HEK293 (cell line): ENCODE results near the gene UAP1.

Source experiments
- CTCF ChIA-PET: fragments of 350-600 bp; formaldehyde crosslinking; extraction: SDS; loops from one replicate; lab custom pipeline; 2021; ENCODE audit warnings: antibody characterized with exemption; lab: Yijun Ruan, JAX
- POLR2A ChIA-PET: fragments of 300-600 bp; formaldehyde crosslinking; extraction: SDS; loops from one replicate; lab custom pipeline; 2020; ENCODE audit warnings: antibody characterized with exemption, inconsistent platforms; lab: Yijun Ruan, JAX
- H3K27ac ChIP-seq: fragments of 200-500 bp; sonication (Bioruptor generic); 2 replicates; pipeline ENCODE4 v1.5.1; 2014; ENCODE audit warnings: low read depth, low read length, control low read depth, inconsistent platforms; ENCODE audit errors: extremely low read depth
- H3K36me3 ChIP-seq, 2 experiments: fragments of 200-500 bp in 1 of 2; sonication (Bioruptor generic) in 1 of 2; 1 replicate in 1 of 2; 2 replicates in 1 of 2; pipeline ENCODE4 v1.5.1; 2014 to 2017; ENCODE audit warnings: inconsistent platforms in 2 of 2, low read length in 2 of 2; ENCODE audit not compliant: control insufficient read depth in 2 of 2, insufficient read depth in 1 of 2
- H3K4me1 ChIP-seq: fragments of 200-500 bp; sonication (Bioruptor generic); 2 replicates; pipeline ENCODE4 v1.5.1; 2014; ENCODE audit warnings: mild to moderate bottlenecking, low read length, inconsistent platforms; ENCODE audit not compliant: control insufficient read depth, insufficient read depth
- H3K4me3 ChIP-seq: 2 replicates; pipeline ENCODE4 v1.5.1; 2011; ENCODE audit warnings: low read depth, mild to moderate bottlenecking, control low read depth, low read length, moderate library complexity
- H3K9me3 ChIP-seq: fragments of 200-500 bp; sonication (Bioruptor generic); 2 replicates; pipeline ENCODE4 v1.5.1; 2014; ENCODE audit warnings: low read depth, low read length, inconsistent platforms; ENCODE audit not compliant: control insufficient read depth, insufficient read depth
- BCL11B ChIP-seq: fragments of 450-650 bp; formaldehyde crosslinking; IDR thresholded peaks from 2 replicates; pipeline ENCODE4 v1.5.1; 2016; ENCODE audit warnings: low read depth, missing biosample characterization, missing genetic modification characterization
- GLIS1 ChIP-seq: fragments of 450-650 bp; formaldehyde crosslinking; IDR thresholded peaks from 2 replicates; pipeline ENCODE4 v1.5.1; 2016; ENCODE audit warnings: missing biosample characterization, missing genetic modification characterization
- HOXD13 ChIP-seq: sonication (generic); formaldehyde crosslinking; IDR thresholded peaks from 2 replicates; pipeline ENCODE4 v1.8.0; 2022; ENCODE audit warnings: missing genetic modification reagents, borderline replicate concordance
- SALL2 ChIP-seq: fragments of 450-650 bp; formaldehyde crosslinking; IDR thresholded peaks from 2 replicates; pipeline ENCODE4 v1.5.0; 2017; ENCODE audit warnings: missing biosample characterization, mild to moderate bottlenecking, missing genetic modification characterization, borderline replicate concordance
- ZNF169 ChIP-seq: fragments of 450-650 bp; formaldehyde crosslinking; IDR thresholded peaks from 2 replicates; pipeline ENCODE4 v1.5.1; 2016; ENCODE audit warnings: missing biosample characterization, missing genetic modification characterization
- ZNF214 ChIP-seq: fragments of 450-650 bp; formaldehyde crosslinking; IDR thresholded peaks from 2 replicates; pipeline ENCODE4 v1.5.1; 2017; ENCODE audit warnings: missing biosample characterization, mild to moderate bottlenecking, missing genetic modification characterization, borderline replicate concordance
- ZNF248 ChIP-seq: fragments of 450-650 bp; formaldehyde crosslinking; IDR thresholded peaks from 2 replicates; pipeline ENCODE4 v1.5.1; 2017; ENCODE audit warnings: missing biosample characterization, missing genetic modification characterization
- ZNF266 ChIP-seq: fragments of 450-650 bp; formaldehyde crosslinking; IDR thresholded peaks from 2 replicates; pipeline ENCODE4 v1.5.1; 2016; ENCODE audit warnings: missing biosample characterization, missing genetic modification characterization, low read depth
- ZNF350 ChIP-seq: fragments of 450-650 bp; formaldehyde crosslinking; IDR thresholded peaks from 2 replicates; pipeline ENCODE4 v1.5.0; 2017; ENCODE audit warnings: missing biosample characterization, mild to moderate bottlenecking, missing genetic modification characterization
- ZNF37A ChIP-seq: fragments of 450-650 bp; IDR thresholded peaks from 2 replicates; pipeline ENCODE4 v1.5.1; 2018; ENCODE audit warnings: missing biosample characterization, missing genetic modification characterization
- ZNF423 ChIP-seq: fragments of 450-650 bp; formaldehyde crosslinking; IDR thresholded peaks from 2 replicates; pipeline ENCODE4 v1.5.1; 2016; ENCODE audit warnings: missing biosample characterization, missing genetic modification characterization
- ZNF501 ChIP-seq: fragments of 450-650 bp; formaldehyde crosslinking; IDR thresholded peaks from 2 replicates; pipeline ENCODE4 v1.5.1; 2016; ENCODE audit warnings: missing biosample characterization, missing genetic modification characterization
- ZNF521 ChIP-seq: fragments of 450-650 bp; formaldehyde crosslinking; IDR thresholded peaks from 2 replicates; pipeline ENCODE4 v1.5.1; 2017; ENCODE audit warnings: missing biosample characterization, mild to moderate bottlenecking, missing genetic modification characterization
- ZNF548 ChIP-seq: fragments of 450-650 bp; formaldehyde crosslinking; IDR thresholded peaks from 2 replicates; pipeline ENCODE4 v1.5.1; 2016; ENCODE audit warnings: missing biosample characterization, missing genetic modification characterization
- ZNF555 ChIP-seq: fragments of 450-650 bp; formaldehyde crosslinking; conservative IDR thresholded peaks from 2 replicates; pipeline ENCODE4 v1.5.1; 2017; ENCODE audit warnings: missing biosample characterization, mild to moderate bottlenecking, missing genetic modification characterization, inconsistent platforms
- ZNF621 ChIP-seq: fragments of 450-650 bp; formaldehyde crosslinking; IDR thresholded peaks from 2 replicates; pipeline ENCODE4 v1.5.1; 2017; ENCODE audit warnings: missing biosample characterization, missing genetic modification characterization
- TF ChIP-seq, protein P1 (sequence below): fragments of 450-650 bp; formaldehyde crosslinking; IDR thresholded peaks from 2 replicates; pipeline ENCODE4; 2016; ENCODE audit warnings: missing biosample characterization, missing genetic modification characterization
- TF ChIP-seq, protein P2 (sequence below): fragments of 450-650 bp; formaldehyde crosslinking; IDR thresholded peaks from 2 replicates; pipeline ENCODE4 v1.5.1; 2017; ENCODE audit warnings: missing biosample characterization, missing genetic modification characterization
- TF ChIP-seq, protein P3 (sequence below): fragments of 450-650 bp; formaldehyde crosslinking; IDR thresholded peaks from 2 replicates; pipeline ENCODE4 v1.5.1; 2017; ENCODE audit warnings: missing biosample characterization, missing genetic modification characterization
- TF ChIP-seq, protein P4 (sequence below): fragments of 450-650 bp; formaldehyde crosslinking; IDR thresholded peaks from 2 replicates; pipeline ENCODE4 v1.5.1; 2016; ENCODE audit warnings: missing biosample characterization, missing genetic modification characterization
- TF ChIP-seq, protein P5 (sequence below): IDR thresholded peaks from 2 replicates; pipeline ENCODE4 v1.6.1; 2011; ENCODE audit warnings: mild to moderate bottlenecking, low read depth, low read length, borderline replicate concordance
- TF ChIP-seq, protein P6 (sequence below): fragments of 450-650 bp; formaldehyde crosslinking; IDR thresholded peaks from 2 replicates; pipeline ENCODE4 v1.5.1; 2016; ENCODE audit warnings: missing biosample characterization, missing genetic modification characterization

Gene UAP1

DNA sequence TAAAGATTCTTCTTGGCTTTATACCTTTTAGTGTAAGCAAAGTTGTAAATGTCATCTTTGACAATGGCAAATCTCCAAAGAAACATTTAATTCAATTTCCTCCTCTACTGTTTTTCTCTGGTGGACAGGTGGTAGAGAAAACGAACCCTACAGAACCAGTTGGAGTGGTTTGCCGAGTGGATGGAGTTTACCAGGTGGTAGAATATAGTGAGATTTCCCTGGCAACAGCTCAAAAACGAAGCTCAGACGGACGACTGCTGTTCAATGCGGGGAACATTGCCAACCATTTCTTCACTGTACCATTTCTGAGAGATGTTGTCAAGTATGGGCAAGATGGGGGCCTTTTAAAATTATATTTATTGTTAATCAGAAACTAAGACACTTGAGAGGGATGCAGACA lies 25.8 kb downstream of the UAP1 start:
- CTCF ChIA-PET: interaction anchor here (1.5 kb wide), 1 partner anchor 26 kb away, joined by 4 read pairs; no protein-coding TSS in a partner anchor

DNA sequence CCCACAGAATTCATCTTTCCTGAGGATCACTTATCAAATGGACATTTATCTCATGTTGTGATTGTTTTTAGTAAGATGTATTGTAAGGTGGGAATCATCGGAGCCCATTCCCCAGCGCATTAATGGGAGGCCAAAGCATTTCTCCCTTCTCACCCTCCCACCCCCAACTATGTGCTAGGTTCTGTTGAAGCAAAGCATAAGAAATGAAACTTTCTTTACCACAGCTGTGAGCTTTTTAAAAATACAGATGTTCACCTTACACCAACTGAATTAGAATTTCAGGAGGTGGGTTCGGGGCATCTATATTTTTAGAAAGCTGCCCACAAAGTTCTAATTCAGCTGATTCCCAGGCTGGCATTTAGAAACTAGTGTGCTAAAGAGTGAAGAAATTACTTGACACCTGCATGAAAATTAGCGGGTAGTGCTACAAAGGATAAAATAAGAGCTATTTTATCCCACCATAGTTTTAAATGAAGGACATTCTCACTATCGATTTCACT lies 26.3 kb downstream of the UAP1 start:
- H3K36me3 ChIP-seq: peaks cover 30 to 66% of the 10 kb centered on the region in 2 experiments; a peak in 2 of 3 replicates
- ChIA-PET POLR2A (no interaction called here), CTCF (interaction anchor here (0.8 to 1.5 kb wide), 2 partner anchors 26 to 212 kb away, joined by 3 to 4 read pairs; no protein-coding TSS in a partner anchor)
- H3K4me1 ChIP-seq: no peaks in the 10 kb centered on the region
- H3K27ac ChIP-seq: no peak overlapping the region
- no peak overlapping the region for H3K4me3 ChIP-seq
- TF ChIP-seq, protein P1, sequence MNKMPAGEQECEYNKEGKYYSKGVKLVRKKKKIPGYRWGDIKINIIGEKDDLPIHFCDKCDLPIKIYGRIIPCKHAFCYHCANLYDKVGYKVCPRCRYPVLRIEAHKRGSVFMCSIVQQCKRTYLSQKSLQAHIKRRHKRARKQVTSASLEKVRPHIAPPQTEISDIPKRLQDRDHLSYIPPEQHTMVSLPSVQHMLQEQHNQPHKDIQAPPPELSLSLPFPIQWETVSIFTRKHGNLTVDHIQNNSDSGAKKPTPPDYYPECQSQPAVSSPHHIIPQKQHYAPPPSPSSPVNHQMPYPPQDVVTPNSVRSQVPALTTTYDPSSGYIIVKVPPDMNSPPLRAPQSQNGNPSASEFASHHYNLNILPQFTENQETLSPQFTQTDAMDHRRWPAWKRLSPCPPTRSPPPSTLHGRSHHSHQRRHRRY (tag by site-specific recombination): no peak
- no peak for TF ChIP-seq ZNF350
- TF ChIP-seq ZNF214: no peak
- TF ChIP-seq, protein P2, sequence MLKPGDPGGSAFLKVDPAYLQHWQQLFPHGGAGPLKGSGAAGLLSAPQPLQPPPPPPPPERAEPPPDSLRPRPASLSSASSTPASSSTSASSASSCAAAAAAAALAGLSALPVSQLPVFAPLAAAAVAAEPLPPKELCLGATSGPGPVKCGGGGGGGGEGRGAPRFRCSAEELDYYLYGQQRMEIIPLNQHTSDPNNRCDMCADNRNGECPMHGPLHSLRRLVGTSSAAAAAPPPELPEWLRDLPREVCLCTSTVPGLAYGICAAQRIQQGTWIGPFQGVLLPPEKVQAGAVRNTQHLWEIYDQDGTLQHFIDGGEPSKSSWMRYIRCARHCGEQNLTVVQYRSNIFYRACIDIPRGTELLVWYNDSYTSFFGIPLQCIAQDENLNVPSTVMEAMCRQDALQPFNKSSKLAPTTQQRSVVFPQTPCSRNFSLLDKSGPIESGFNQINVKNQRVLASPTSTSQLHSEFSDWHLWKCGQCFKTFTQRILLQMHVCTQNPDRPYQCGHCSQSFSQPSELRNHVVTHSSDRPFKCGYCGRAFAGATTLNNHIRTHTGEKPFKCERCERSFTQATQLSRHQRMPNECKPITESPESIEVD (tag by site-specific recombination): no peak
- TF ChIP-seq, protein P3, sequence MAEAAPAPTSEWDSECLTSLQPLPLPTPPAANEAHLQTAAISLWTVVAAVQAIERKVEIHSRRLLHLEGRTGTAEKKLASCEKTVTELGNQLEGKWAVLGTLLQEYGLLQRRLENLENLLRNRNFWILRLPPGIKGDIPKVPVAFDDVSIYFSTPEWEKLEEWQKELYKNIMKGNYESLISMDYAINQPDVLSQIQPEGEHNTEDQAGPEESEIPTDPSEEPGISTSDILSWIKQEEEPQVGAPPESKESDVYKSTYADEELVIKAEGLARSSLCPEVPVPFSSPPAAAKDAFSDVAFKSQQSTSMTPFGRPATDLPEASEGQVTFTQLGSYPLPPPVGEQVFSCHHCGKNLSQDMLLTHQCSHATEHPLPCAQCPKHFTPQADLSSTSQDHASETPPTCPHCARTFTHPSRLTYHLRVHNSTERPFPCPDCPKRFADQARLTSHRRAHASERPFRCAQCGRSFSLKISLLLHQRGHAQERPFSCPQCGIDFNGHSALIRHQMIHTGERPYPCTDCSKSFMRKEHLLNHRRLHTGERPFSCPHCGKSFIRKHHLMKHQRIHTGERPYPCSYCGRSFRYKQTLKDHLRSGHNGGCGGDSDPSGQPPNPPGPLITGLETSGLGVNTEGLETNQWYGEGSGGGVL: no peak
- no peak for TF ChIP-seq ZNF501 (tag by site-specific recombination)
- no peak for TF ChIP-seq HOXD13 (CRISPR knock-in tag)
- TF ChIP-seq, protein P4, sequence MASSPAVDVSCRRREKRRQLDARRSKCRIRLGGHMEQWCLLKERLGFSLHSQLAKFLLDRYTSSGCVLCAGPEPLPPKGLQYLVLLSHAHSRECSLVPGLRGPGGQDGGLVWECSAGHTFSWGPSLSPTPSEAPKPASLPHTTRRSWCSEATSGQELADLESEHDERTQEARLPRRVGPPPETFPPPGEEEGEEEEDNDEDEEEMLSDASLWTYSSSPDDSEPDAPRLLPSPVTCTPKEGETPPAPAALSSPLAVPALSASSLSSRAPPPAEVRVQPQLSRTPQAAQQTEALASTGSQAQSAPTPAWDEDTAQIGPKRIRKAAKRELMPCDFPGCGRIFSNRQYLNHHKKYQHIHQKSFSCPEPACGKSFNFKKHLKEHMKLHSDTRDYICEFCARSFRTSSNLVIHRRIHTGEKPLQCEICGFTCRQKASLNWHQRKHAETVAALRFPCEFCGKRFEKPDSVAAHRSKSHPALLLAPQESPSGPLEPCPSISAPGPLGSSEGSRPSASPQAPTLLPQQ (tag by site-specific recombination): no peak
- H3K9me3 ChIP-seq: no peaks in the 10 kb centered on the region

More for the DNA sequence above, 25.8 kb downstream of the UAP1 start:
- Histone ChIP-seq H3K4me3 (no peak overlapping the region), H3K36me3 (peaks cover 30 to 62% of the 10 kb centered on the region in 2 experiments; a peak in 2 of 3 replicates), H3K4me1 (no peaks in the 10 kb centered on the region), H3K27ac (no peak overlapping the region), H3K9me3 (no peaks in the 10 kb centered on the region)
- POLR2A ChIA-PET: no interaction called here
- no peak for TF ChIP-seq ZNF169 (tag by site-specific recombination)
- TF ChIP-seq SALL2 (tag by site-specific recombination): no peak
- TF ChIP-seq ZNF248 (tag by site-specific recombination): no peak
- no peak for TF ChIP-seq ZNF423 (tag by site-specific recombination)
- no peak for TF ChIP-seq ZNF555 (tag by site-specific recombination)
- TF ChIP-seq BCL11B (tag by site-specific recombination): no peak
- TF ChIP-seq ZNF548 (tag by site-specific recombination): no peak
- no peak for TF ChIP-seq GLIS1 (tag by site-specific recombination)
- no peak for TF ChIP-seq ZNF521 (tag by site-specific recombination)
- TF ChIP-seq, protein P5, sequence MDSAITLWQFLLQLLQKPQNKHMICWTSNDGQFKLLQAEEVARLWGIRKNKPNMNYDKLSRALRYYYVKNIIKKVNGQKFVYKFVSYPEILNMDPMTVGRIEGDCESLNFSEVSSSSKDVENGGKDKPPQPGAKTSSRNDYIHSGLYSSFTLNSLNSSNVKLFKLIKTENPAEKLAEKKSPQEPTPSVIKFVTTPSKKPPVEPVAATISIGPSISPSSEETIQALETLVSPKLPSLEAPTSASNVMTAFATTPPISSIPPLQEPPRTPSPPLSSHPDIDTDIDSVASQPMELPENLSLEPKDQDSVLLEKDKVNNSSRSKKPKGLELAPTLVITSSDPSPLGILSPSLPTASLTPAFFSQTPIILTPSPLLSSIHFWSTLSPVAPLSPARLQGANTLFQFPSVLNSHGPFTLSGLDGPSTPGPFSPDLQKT: no peak
- no peak for TF ChIP-seq ZNF621 (tag by site-specific recombination)
- TF ChIP-seq, protein P6, sequence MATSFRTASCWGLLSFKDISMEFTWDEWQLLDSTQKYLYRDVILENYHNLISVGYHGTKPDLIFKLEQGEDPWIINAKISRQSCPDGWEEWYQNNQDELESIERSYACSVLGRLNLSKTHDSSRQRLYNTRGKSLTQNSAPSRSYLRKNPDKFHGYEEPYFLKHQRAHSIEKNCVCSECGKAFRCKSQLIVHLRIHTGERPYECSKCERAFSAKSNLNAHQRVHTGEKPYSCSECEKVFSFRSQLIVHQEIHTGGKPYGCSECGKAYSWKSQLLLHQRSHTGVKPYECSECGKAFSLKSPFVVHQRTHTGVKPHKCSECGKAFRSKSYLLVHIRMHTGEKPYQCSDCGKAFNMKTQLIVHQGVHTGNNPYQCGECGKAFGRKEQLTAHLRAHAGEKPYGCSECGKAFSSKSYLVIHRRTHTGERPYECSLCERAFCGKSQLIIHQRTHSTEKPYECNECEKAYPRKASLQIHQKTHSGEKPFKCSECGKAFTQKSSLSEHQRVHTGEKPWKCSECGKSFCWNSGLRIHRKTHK (tag by site-specific recombination): no peak
- TF ChIP-seq ZNF37A (tag by site-specific recombination): no peak
- no peak for TF ChIP-seq ZNF266 (tag by site-specific recombination)
